Astrocyte of the spinal cord (primary cell): Measurements from ENCODE around the gene RAD52.

Experiments
- DNase-seq: peaks from one replicate; pipeline ENCODE4 v3.0.0; 2011; ENCODE audit warnings: low read depth, low spot score
- H3K4me3 ChIP-seq: 2 replicates; pipeline ENCODE4 v1.5.1; 2011; ENCODE audit warnings: low read depth, mild to moderate bottlenecking, low read length, moderate library complexity
- CTCF ChIP-seq: IDR thresholded peaks from 2 replicates; pipeline ENCODE4 v1.5.1; 2012; ENCODE audit warnings: low read depth, mild to moderate bottlenecking, low read length, inconsistent platforms
- in situ Hi-C: cut with HindIII; loops from 2 replicates; pipeline ENCODE4 v1.10.0; 2017; ENCODE audit warnings: low sequenced_read_pairs

Gene RAD52

GRCh38 chr12:867905-868304 lies 81.6 kb downstream of the RAD52 start:
- in situ Hi-C loops: no loop called here
- no peak overlapping the region for H3K4me3 ChIP-seq
- no peak for TF ChIP-seq CTCF
- DNase-seq: no peak

- no peak for DNase-seq
- no peak overlapping the region for H3K4me3 ChIP-seq
- TF ChIP-seq CTCF: no peak
- in situ Hi-C loops: no loop called here
Measured at GRCh38 chr12:865614-866013, 83.9 kb downstream of the RAD52 start.

DNA sequence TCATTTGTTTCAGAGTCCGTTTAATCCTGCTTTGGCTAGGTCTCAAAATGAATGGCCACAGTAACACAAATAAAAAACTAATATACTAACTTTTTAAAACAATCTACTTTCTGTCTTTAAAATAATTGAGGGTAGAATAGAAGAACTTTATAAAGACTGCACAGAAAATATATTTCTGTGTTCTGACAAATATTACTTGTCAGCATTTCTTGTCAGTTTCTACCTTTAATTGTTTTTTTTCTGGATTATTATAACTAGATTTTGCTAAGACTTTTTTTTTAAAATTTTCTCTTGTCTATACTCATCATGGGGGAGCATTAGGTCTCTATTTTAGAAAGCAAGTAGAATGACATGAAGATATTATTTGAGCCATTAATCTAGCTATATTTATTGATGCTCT lies 86.2 kb downstream of the RAD52 start:
- H3K4me3 ChIP-seq: no peak overlapping the region
- no peak for TF ChIP-seq CTCF
- in situ Hi-C loops: no loop called here
- no peak for DNase-seq

- in situ Hi-C loops: no loop called here
- DNase-seq: no peak
- H3K4me3 ChIP-seq: no peak overlapping the region
- no peak for TF ChIP-seq CTCF
Measured at GRCh38 chr12:862303-862911, 87.1 kb downstream of the RAD52 start.
